ENCODE measurements around the gene PNPLA2.

PNPLA2 gene

GRCh38 chr11:852762-853161, 34.0 kb downstream of the PNPLA2 start:
- no peak for FAIRE-seq
- no peak for TF ChIP-seq CTCF (IDR thresholded peaks at IDR 0.05; ENCODE audit: insufficient read depth, missing control alignments)
- DNase-seq (ENCODE audit: insufficient read length, low spot score), result no peak

GRCh38 chr11:853682-854448, 35.2 kb downstream of the PNPLA2 start:
- DNase-seq (ENCODE audit: insufficient read length, low spot score) (no peak), FAIRE-seq (no peak)
- no peak for TF ChIP-seq CTCF (IDR thresholded peaks at IDR 0.05; ENCODE audit: insufficient read depth, missing control alignments)

- FAIRE-seq, result no peak
- no peak for TF ChIP-seq CTCF (IDR thresholded peaks at IDR 0.05; ENCODE audit: insufficient read depth, missing control alignments)
Measured at GRCh38 chr11:854601-855329, 36.1 kb downstream of the PNPLA2 start.

GRCh38 chr11:855330-855674, 36.6 kb downstream of the PNPLA2 start:
- no peak for TF ChIP-seq CTCF (IDR thresholded peaks at IDR 0.05; ENCODE audit: insufficient read depth, missing control alignments)

More at GRCh38 chr11:854601-855329, 36.1 kb downstream of the PNPLA2 start:
- DNase-seq (ENCODE audit: insufficient read length, low spot score), result no peak

GRCh38 chr11:855796-856195, 37.1 kb downstream of the PNPLA2 start:
- no peak for FAIRE-seq

More at GRCh38 chr11:855330-855674, 36.6 kb downstream of the PNPLA2 start:
- FAIRE-seq, result no peak
- no peak for DNase-seq (ENCODE audit: insufficient read length, low spot score)

GRCh38 chr11:856397-856796, 37.7 kb downstream of the PNPLA2 start:
- DNase-seq (ENCODE audit: insufficient read length, low spot score), result no peak
- no peak for TF ChIP-seq CTCF (IDR thresholded peaks at IDR 0.05; ENCODE audit: insufficient read depth, missing control alignments)
- FAIRE-seq, result no peak

More at GRCh38 chr11:855796-856195, 37.1 kb downstream of the PNPLA2 start:
- no peak for TF ChIP-seq CTCF (IDR thresholded peaks at IDR 0.05; ENCODE audit: insufficient read depth, missing control alignments)
- no peak for DNase-seq (ENCODE audit: insufficient read length, low spot score)
